Measurements from ENCODE around the gene ZBTB46. TPM values are rescaled to one million over a fixed set of nuclear protein-coding genes. Genes with fewer than 3 reads are reported as not detected.

Gene ZBTB46
- polyA plus RNA-seq, 3 donors: 0.07 to 2.3 (median 0.37) TPM

DNA sequence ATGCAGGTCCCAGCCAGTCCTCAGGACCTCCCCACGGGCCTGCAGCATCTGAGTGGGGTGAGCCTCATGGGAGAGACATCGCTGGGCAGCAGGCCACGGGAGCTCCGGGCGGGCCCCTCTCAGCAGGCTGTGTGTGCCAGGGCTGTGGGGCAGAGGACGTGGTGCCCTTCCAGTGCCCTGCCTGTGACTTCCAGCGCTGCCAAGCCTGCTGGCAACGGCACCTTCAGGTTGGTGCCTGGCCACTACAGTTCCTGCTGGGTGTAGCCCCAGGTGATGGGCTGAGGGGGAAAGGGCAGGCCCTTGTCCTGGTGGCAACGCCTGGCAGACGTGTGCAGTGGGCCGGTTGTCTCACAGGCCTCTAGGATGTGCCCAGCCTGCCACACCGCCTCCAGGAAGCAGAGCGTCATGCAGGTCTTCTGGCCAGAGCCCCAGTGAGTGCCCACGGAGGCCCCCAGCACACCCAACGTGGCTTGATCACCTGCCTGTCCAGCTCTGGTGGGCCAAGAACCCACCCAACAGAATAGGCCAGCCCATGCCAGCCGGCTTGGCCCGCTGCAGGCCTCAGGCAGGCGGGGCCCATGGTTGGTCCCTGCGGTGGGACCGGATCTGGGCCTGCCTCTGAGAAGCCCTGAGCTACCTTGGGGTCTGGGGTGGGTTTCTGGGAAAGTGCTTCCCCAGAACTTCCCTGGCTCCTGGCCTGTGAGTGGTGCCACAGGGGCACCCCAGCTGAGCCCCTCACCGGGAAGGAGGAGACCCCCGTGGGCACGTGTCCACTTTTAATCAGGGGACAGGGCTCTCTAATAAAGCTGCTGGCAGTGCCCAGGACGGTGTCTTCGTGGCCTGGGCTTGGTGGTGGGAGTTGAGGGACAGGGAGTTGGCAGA, 135.4 kb downstream of the ZBTB46 start:
- H3K4me2 ChIP-seq (replicated peaks; ENCODE audit: extremely low read depth, low read length, poor library complexity, severe bottlenecking): no peak overlapping the region
- H3K27ac Mint-ChIP-seq: no peak overlapping the region
- no peaks in the 10 kb centered on the region for H3K79me2 ChIP-seq (ENCODE audit: insufficient read depth, low read length)
- peaks cover 16% of the 10 kb centered on the region in 2 donors for H3K4me1 ChIP-seq (ENCODE audit: control insufficient read depth in 1 of 2, insufficient read depth in 2 of 2, low read length in 2 of 2)
- H3K4me3 ChIP-seq (replicated peaks in 1 of 3; ENCODE audit: low read depth in 2 of 3, low read length in 3 of 3): no peak overlapping the region
- H3K9me3 ChIP-seq (replicated peaks in 1 of 2; ENCODE audit: control insufficient read depth in 1 of 2, insufficient read depth in 1 of 2, low read length in 2 of 2): no peaks in the 10 kb centered on the region
- no peaks in the 10 kb centered on the region for H3K9me3 Mint-ChIP-seq
- H3K4me3 Mint-ChIP-seq: no peak overlapping the region
- no peak overlapping the region for H2AFZ ChIP-seq (ENCODE audit: insufficient read depth, low read depth, low read length, poor library complexity, severe bottlenecking)
- peaks cover 16% of the 10 kb centered on the region for H3K4me1 Mint-ChIP-seq
- H3K27me3 ChIP-seq (ENCODE audit: control insufficient read depth in 2 of 2, insufficient read depth in 2 of 2, low read length in 2 of 2): peaks cover 0 to 12% of the 10 kb centered on the region in 2 donors
- H3K36me3 Mint-ChIP-seq: peaks cover 10 to 17% of the 10 kb centered on the region in 2 donors
- H4K20me1 ChIP-seq (ENCODE audit: insufficient read depth, low read length): peaks cover 38% of the 10 kb centered on the region
- no peak overlapping the region for H3K9ac ChIP-seq (ENCODE audit: insufficient read depth, low read length, poor library complexity, severe bottlenecking)
- peaks cover 2 to 21% (median 3%) of the 10 kb centered on the region in 3 donors for H3K27me3 Mint-ChIP-seq (ENCODE audit: low read depth in 3 of 3)
- intact Hi-C loops (cut with micrococcal nuclease): no loop called here
- H3K27ac ChIP-seq (ENCODE audit: low read depth in 1 of 2, low read length in 2 of 2): no peak overlapping the region
- DNase-seq: no peak
- 81% methylated on average over 20 of the region's 25 CpGs for WGBS (ENCODE audit: insufficient coverage)
- TF ChIP-seq, protein P1, sequence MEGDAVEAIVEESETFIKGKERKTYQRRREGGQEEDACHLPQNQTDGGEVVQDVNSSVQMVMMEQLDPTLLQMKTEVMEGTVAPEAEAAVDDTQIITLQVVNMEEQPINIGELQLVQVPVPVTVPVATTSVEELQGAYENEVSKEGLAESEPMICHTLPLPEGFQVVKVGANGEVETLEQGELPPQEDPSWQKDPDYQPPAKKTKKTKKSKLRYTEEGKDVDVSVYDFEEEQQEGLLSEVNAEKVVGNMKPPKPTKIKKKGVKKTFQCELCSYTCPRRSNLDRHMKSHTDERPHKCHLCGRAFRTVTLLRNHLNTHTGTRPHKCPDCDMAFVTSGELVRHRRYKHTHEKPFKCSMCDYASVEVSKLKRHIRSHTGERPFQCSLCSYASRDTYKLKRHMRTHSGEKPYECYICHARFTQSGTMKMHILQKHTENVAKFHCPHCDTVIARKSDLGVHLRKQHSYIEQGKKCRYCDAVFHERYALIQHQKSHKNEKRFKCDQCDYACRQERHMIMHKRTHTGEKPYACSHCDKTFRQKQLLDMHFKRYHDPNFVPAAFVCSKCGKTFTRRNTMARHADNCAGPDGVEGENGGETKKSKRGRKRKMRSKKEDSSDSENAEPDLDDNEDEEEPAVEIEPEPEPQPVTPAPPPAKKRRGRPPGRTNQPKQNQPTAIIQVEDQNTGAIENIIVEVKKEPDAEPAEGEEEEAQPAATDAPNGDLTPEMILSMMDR (IDR thresholded peaks at IDR 0.05): no peak
- peaks cover 0 to 9% of the 10 kb centered on the region in 2 donors for H3K36me3 ChIP-seq (replicated peaks in 1 of 2; ENCODE audit: control insufficient read depth in 1 of 2, insufficient read depth in 2 of 2, low read length in 2 of 2)

DNA sequence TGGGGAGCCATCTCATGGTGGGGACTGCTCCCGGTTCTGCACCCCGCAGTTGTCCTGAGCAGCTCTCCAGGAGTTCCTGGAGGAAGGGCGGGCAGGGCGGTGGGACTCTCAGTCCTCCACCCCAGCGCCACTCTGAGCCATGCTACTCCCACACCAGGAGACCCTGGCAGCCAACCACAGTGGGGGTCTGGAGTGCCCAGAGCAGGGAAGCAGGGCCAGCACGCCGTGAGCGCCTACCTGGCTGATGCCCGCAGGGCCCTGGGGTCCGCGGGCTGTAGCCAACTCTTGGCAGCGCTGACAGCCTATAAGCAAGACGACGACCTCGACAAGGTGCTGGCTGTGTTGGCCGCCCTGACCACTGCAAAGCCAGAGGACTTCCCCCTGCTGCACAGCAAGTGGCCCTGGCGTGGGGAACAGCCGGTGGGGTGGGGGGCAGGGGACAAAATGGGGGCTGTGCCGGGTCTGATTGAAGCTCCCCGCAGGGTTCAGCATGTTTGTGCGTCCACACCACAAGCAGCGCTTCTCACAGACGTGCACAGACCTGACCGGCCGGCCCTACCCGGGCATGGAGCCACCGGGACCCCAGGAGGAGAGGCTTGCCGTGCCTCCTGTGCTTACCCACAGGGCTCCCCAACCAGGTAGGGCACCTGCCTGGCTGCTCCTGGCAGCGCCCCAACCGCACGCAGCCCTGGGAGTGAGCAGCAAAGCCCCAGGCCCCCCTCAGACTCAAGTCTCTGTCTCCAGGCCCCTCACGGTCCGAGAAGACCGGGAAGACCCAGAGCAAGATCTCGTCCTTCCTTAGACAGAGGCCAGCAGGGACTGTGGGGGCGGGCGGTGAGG, 136.3 kb downstream of the ZBTB46 start:
- no peak overlapping the region for H2AFZ ChIP-seq (ENCODE audit: insufficient read depth, low read depth, low read length, poor library complexity, severe bottlenecking)
- no peaks in the 10 kb centered on the region for H3K79me2 ChIP-seq (ENCODE audit: insufficient read depth, low read length)
- H3K27ac ChIP-seq (ENCODE audit: low read depth in 1 of 2, low read length in 2 of 2): no peak overlapping the region
- H3K36me3 ChIP-seq (replicated peaks in 1 of 2; ENCODE audit: control insufficient read depth in 1 of 2, insufficient read depth in 2 of 2, low read length in 2 of 2): peaks cover 0 to 11% of the 10 kb centered on the region in 2 donors
- H3K9ac ChIP-seq (ENCODE audit: insufficient read depth, low read length, poor library complexity, severe bottlenecking): no peak overlapping the region
- H3K4me3 ChIP-seq (replicated peaks in 1 of 3; ENCODE audit: low read depth in 2 of 3, low read length in 3 of 3): no peak overlapping the region
- Mint-ChIP-seq H3K27me3 (ENCODE audit: low read depth in 3 of 3) (peaks cover 2 to 21% (median 3%) of the 10 kb centered on the region in 3 donors), H3K27ac (no peak overlapping the region), H3K4me3 (no peak overlapping the region), H3K4me1 (peaks cover 16% of the 10 kb centered on the region), H3K36me3 (peaks cover 5 to 13% of the 10 kb centered on the region in 2 donors), H3K9me3 (no peaks in the 10 kb centered on the region)
- no peak for DNase-seq
- TF ChIP-seq, protein P1 (IDR thresholded peaks at IDR 0.05): no peak
- intact Hi-C loops (cut with micrococcal nuclease): no loop called here
- no peak overlapping the region for H3K4me2 ChIP-seq (replicated peaks; ENCODE audit: extremely low read depth, low read length, poor library complexity, severe bottlenecking)
- H3K9me3 ChIP-seq (replicated peaks in 1 of 2; ENCODE audit: control insufficient read depth in 1 of 2, insufficient read depth in 1 of 2, low read length in 2 of 2): no peaks in the 10 kb centered on the region
- 99% methylated on average over 33 of the region's 37 CpGs for WGBS (ENCODE audit: insufficient coverage)
- H4K20me1 ChIP-seq (ENCODE audit: insufficient read depth, low read length): peaks cover 38% of the 10 kb centered on the region
- H3K27me3 ChIP-seq (ENCODE audit: control insufficient read depth in 2 of 2, insufficient read depth in 2 of 2, low read length in 2 of 2): peaks cover 0 to 12% of the 10 kb centered on the region in 2 donors
- peaks cover 16% of the 10 kb centered on the region in 2 donors for H3K4me1 ChIP-seq (ENCODE audit: control insufficient read depth in 1 of 2, insufficient read depth in 2 of 2, low read length in 2 of 2)
